Measurements from ENCODE around the gene MIER2. TPM values are rescaled to one million over a fixed set of nuclear protein-coding genes. Genes with fewer than 3 reads are reported as not detected.

MIER2 gene
- total and polyA plus RNA-seq, 5 experiments from 2014 or later, result 2.1 to 20.3 (median 3.1) TPM

GRCh38 chr19:343451-343931 is 1.1 kb downstream of the MIER2 start:
- peak overlapping the region; percentile 71 to 93 (median 86) for H3K4me3 Mint-ChIP-seq
- H3K27ac Mint-ChIP-seq, result peak overlapping the region; percentile 32 to 92 (median 86)
- peaks cover 1 to 10% (median 4%) of the 10 kb centered on the region in 3 donors for H3K36me3 Mint-ChIP-seq
- peak in 1 of 2 donors; percentile 10 for ATAC-seq
- POLR2A ChIA-PET, result no interaction called here
- peaks cover 32 to 65% (median 62%) of the 10 kb centered on the region in 4 donors for H3K4me1 Mint-ChIP-seq
- no peaks in the 10 kb centered on the region for H3K9me3 Mint-ChIP-seq
- peak in 1 of 10 donors; percentile 15 for DNase-seq
- H3K27me3 Mint-ChIP-seq, result peaks cover 0 to 6% (median 2%) of the 10 kb centered on the region in 5 donors

- H3K4me3 Mint-ChIP-seq, result peak overlapping the region; percentile 71 to 93 (median 86)
- H3K9me3 Mint-ChIP-seq, result no peaks in the 10 kb centered on the region
- H3K27ac Mint-ChIP-seq, result peak overlapping the region; percentile 23 to 89 (median 80)
- DNase-seq (no peak), ATAC-seq (no peak)
- H3K36me3 Mint-ChIP-seq, result peaks cover 1 to 12% (median 4%) of the 10 kb centered on the region in 3 donors
- H3K27me3 Mint-ChIP-seq, result peaks cover 0 to 6% (median 2%) of the 10 kb centered on the region in 5 donors
- H3K4me1 Mint-ChIP-seq, result peaks cover 33 to 67% (median 66%) of the 10 kb centered on the region in 4 donors
- POLR2A ChIA-PET, result no interaction called here
Observed at GRCh38 chr19:342801-343421, 1.7 kb downstream of the MIER2 start.

GRCh38 chr19:342128-342455 is 2.5 kb downstream of the MIER2 start:
- DNase-seq, result no peak
- Mint-ChIP-seq H3K4me1 (peaks cover 33 to 70% (median 67%) of the 10 kb centered on the region in 4 donors), H3K27me3 (peaks cover 0 to 6% (median 2%) of the 10 kb centered on the region in 5 donors), H3K36me3 (peaks cover 4 to 16% (median 4%) of the 10 kb centered on the region in 3 donors), H3K27ac (peak overlapping the region in 7 of 10 donors; percentile 16 to 89 (median 55)), H3K9me3 (no peaks in the 10 kb centered on the region), H3K4me3 (peak overlapping the region; percentile 22 to 93 (median 65))
- POLR2A ChIA-PET, result no interaction called here
- no peak for ATAC-seq

GRCh38 chr19:341386-342127 is 3.0 kb downstream of the MIER2 start:
- H3K9me3 Mint-ChIP-seq, result no peaks in the 10 kb centered on the region
- peaks cover 35 to 73% (median 68%) of the 10 kb centered on the region in 4 donors for H3K4me1 Mint-ChIP-seq
- peak overlapping the region; percentile 22 to 88 (median 56) for H3K4me3 Mint-ChIP-seq
- no peak for DNase-seq
- POLR2A ChIA-PET, result no interaction called here
- peak overlapping the region in 8 of 10 donors; percentile 16 to 89 (median 66) for H3K27ac Mint-ChIP-seq
- ATAC-seq, result no peak
- H3K36me3 Mint-ChIP-seq, result peaks cover 4 to 18% (median 7%) of the 10 kb centered on the region in 3 donors
- peaks cover 0 to 6% (median 2%) of the 10 kb centered on the region in 5 donors for H3K27me3 Mint-ChIP-seq

- Mint-ChIP-seq H3K36me3 (peaks cover 4 to 18% (median 7%) of the 10 kb centered on the region in 3 donors), H3K27ac (peak overlapping the region in 9 of 10 donors; percentile 1 to 75 (median 36)), H3K4me3 (peak overlapping the region in 8 of 10 donors; percentile 18 to 83 (median 54)), H3K27me3 (peaks cover 0 to 4% (median 2%) of the 10 kb centered on the region in 5 donors), H3K4me1 (peaks cover 36 to 74% (median 68%) of the 10 kb centered on the region in 4 donors), H3K9me3 (no peaks in the 10 kb centered on the region)
- ATAC-seq (no peak), DNase-seq (no peak)
- POLR2A ChIA-PET, result no interaction called here
Observed at GRCh38 chr19:340620-341385, 3.8 kb downstream of the MIER2 start.

GRCh38 chr19:339262-339887 is 5.2 kb downstream of the MIER2 start:
- H3K4me1 Mint-ChIP-seq, result peaks cover 31 to 65% (median 60%) of the 10 kb centered on the region in 4 donors
- peak overlapping the region in 2 of 10 donors; percentile 1 to 74 for H3K27ac Mint-ChIP-seq
- H3K36me3 Mint-ChIP-seq, result peaks cover 4 to 21% (median 7%) of the 10 kb centered on the region in 3 donors
- no peak for DNase-seq
- H3K9me3 Mint-ChIP-seq, result no peaks in the 10 kb centered on the region
- POLR2A ChIA-PET, result no interaction called here
- H3K27me3 Mint-ChIP-seq, result no peaks in the 10 kb centered on the region
- no peak for ATAC-seq
- no peak overlapping the region for H3K4me3 Mint-ChIP-seq

GRCh38 chr19:338421-338820 is 6.2 kb downstream of the MIER2 start:
- Mint-ChIP-seq H3K27ac (no peak overlapping the region), H3K9me3 (no peaks in the 10 kb centered on the region), H3K27me3 (no peaks in the 10 kb centered on the region), H3K4me1 (peaks cover 27 to 60% (median 54%) of the 10 kb centered on the region in 4 donors), H3K36me3 (peaks cover 4 to 29% (median 9%) of the 10 kb centered on the region in 3 donors), H3K4me3 (no peak overlapping the region)
- POLR2A ChIA-PET, result no interaction called here
- ATAC-seq (no peak), DNase-seq (no peak)

- peaks cover 0 to 2% (median 0%) of the 10 kb centered on the region in 9 donors for H3K9me3 Mint-ChIP-seq
- H3K4me3 Mint-ChIP-seq, result no peak overlapping the region
- DNase-seq (no peak), ATAC-seq (no peak)
- POLR2A ChIA-PET, result no interaction called here
- H3K36me3 Mint-ChIP-seq, result peaks cover 4 to 32% (median 14%) of the 10 kb centered on the region in 3 donors
- peak overlapping the region in 1 of 10 donors; percentile 89 for H3K27ac Mint-ChIP-seq
- H3K4me1 Mint-ChIP-seq, result peaks cover 17 to 37% (median 32%) of the 10 kb centered on the region in 4 donors
- no peaks in the 10 kb centered on the region for H3K27me3 Mint-ChIP-seq
Observed at GRCh38 chr19:336067-336614, 8.5 kb downstream of the MIER2 start.

- no peak overlapping the region for H3K27ac Mint-ChIP-seq
- H3K4me3 Mint-ChIP-seq, result no peak overlapping the region
- ATAC-seq (no peak), DNase-seq (no peak)
- POLR2A ChIA-PET, result no interaction called here
- H3K27me3 Mint-ChIP-seq, result no peaks in the 10 kb centered on the region
- H3K9me3 Mint-ChIP-seq, result peaks cover 0 to 5% (median 0%) of the 10 kb centered on the region in 9 donors
- peaks cover 4 to 34% (median 20%) of the 10 kb centered on the region in 3 donors for H3K36me3 Mint-ChIP-seq
- H3K4me1 Mint-ChIP-seq, result peaks cover 15 to 31% (median 27%) of the 10 kb centered on the region in 4 donors
Observed at GRCh38 chr19:335486-336066, 9.0 kb downstream of the MIER2 start.

GRCh38 chr19:335072-335471 is 9.5 kb downstream of the MIER2 start:
- Mint-ChIP-seq H3K27me3 (no peaks in the 10 kb centered on the region), H3K27ac (no peak overlapping the region), H3K4me3 (no peak overlapping the region), H3K36me3 (peaks cover 4 to 38% (median 24%) of the 10 kb centered on the region in 3 donors), H3K4me1 (peaks cover 12 to 27% (median 22%) of the 10 kb centered on the region in 4 donors), H3K9me3 (peaks cover 0 to 5% (median 0%) of the 10 kb centered on the region in 9 donors)
- no peak for ATAC-seq
- DNase-seq, result no peak
- POLR2A ChIA-PET, result no interaction called here

- H3K4me3 Mint-ChIP-seq, result peak overlapping the region in 1 of 10 donors; percentile 10
- DNase-seq (no peak), ATAC-seq (no peak)
- POLR2A ChIA-PET, result no interaction called here
- H3K9me3 Mint-ChIP-seq, result peaks cover 0 to 5% (median 0%) of the 10 kb centered on the region in 9 donors
- H3K4me1 Mint-ChIP-seq, result peaks cover 10 to 21% (median 16%) of the 10 kb centered on the region in 4 donors
- peaks cover under 1 to 42% (median 29%) of the 10 kb centered on the region in 3 donors for H3K36me3 Mint-ChIP-seq
- no peaks in the 10 kb centered on the region for H3K27me3 Mint-ChIP-seq
- H3K27ac Mint-ChIP-seq, result no peak overlapping the region
Observed at GRCh38 chr19:334296-335071, 10.1 kb downstream of the MIER2 start.

All from naive thymus-derived CD8-positive, alpha-beta T cell (primary cell).